Vagina (tissue), 2 donors: Measurements from ENCODE around the gene SEC23A.

Experiments
- CTCF ChIP-seq, 3 experiments: fragments of 450-650 bp in 2 of 3; fragments of 200-600 bp in 1 of 3; sonication (generic) in 1 of 3; IDR thresholded peaks; one replicate each; pipeline ENCODE4 v1.5.1; 2017 to 2019; ENCODE audit warnings: antibody characterized with exemption in 3 of 3, mild to moderate bottlenecking in 2 of 3, moderate library complexity in 2 of 3
- POLR2A ChIP-seq, 2 donors: fragments of 450-650 bp; IDR thresholded peaks; one replicate each; pipeline ENCODE4 v1.6.1; 2017; ENCODE audit warnings: antibody characterized with exemption in 2 of 2, mild to moderate bottlenecking in 2 of 2, moderate library complexity in 2 of 2
- POLR2AphosphoS5 ChIP-seq, 2 donors: sonication (generic); formaldehyde crosslinking; IDR thresholded peaks; one replicate each; pipeline ENCODE4 v1.9.0; 2017; ENCODE audit warnings: antibody characterized with exemption in 2 of 2, mild to moderate bottlenecking in 2 of 2, low read depth in 1 of 2; ENCODE audit not compliant: insufficient read depth in 1 of 2

GRCh38 chr14:39102969-39103957 is at the start of gene SEC23A:
- peak; percentile 78 to 98 for TF ChIP-seq POLR2AphosphoS5 (IDR thresholded peaks at IDR 0.05; ENCODE audit: insufficient read depth in 1 of 2, low read depth in 1 of 2)
- TF ChIP-seq CTCF (IDR thresholded peaks at IDR 0.05), result no peak
- TF ChIP-seq POLR2A (IDR thresholded peaks at IDR 0.05), result peak in 1 of 2 donors; percentile 88
